ENCODE data around the gene SDK1. TPM values are rescaled to one million over a fixed set of nuclear protein-coding genes. Genes with fewer than 3 reads are reported as not detected.
"Not testable (repeated sequence)": the region's sequence is repeated elsewhere in the genome, so short reads cannot be mapped to it uniquely, and the experiment has no call there.

The SDK1 gene
- total RNA-seq, 4 donors from 2014 or later, result 2.5 to 12.9 (median 6.1) TPM

GRCh38 chr7:3927446-3928110 lies 626.5 kb downstream of the SDK1 start:
- no peaks in the 10 kb centered on the region for H3K9me3 ChIP-seq
- H3K36me3 ChIP-seq, result no peaks in the 10 kb centered on the region
- DNase-seq (ENCODE audit: low spot score in 2 of 2), result no peak
- H3K27me3 ChIP-seq, result no peaks in the 10 kb centered on the region
- H3K4me1 ChIP-seq, result no peaks in the 10 kb centered on the region
- no peak for TF ChIP-seq EP300 (IDR thresholded peaks at IDR 0.05)
- no peak for TF ChIP-seq CTCF (IDR thresholded peaks at IDR 0.05)
- no peak for TF ChIP-seq POLR2A (IDR thresholded peaks at IDR 0.05)
- TF ChIP-seq POLR2AphosphoS5 (IDR thresholded peaks at IDR 0.05), result no peak
- H3K27ac ChIP-seq, result no peak overlapping the region
- WGBS, result 93% methylated on average over 7 of the region's 7 CpGs
- H3K4me3 ChIP-seq, result no peak overlapping the region

GRCh38 chr7:3928727-3929515 lies 627.9 kb downstream of the SDK1 start:
- Histone ChIP-seq H3K4me3 (no peak overlapping the region), H3K4me1 (no peaks in the 10 kb centered on the region), H3K27me3 (no peaks in the 10 kb centered on the region), H3K27ac (no peak overlapping the region), H3K36me3 (no peaks in the 10 kb centered on the region), H3K9me3 (no peaks in the 10 kb centered on the region)
- DNase-seq (ENCODE audit: low spot score in 2 of 2), result no peak
- WGBS, result 90% methylated on average over 14 of the region's 14 CpGs
- TF ChIP-seq POLR2A (IDR thresholded peaks at IDR 0.05), result no peak
- TF ChIP-seq CTCF (IDR thresholded peaks at IDR 0.05), result no peak
- TF ChIP-seq EP300 (IDR thresholded peaks at IDR 0.05), result no peak
- TF ChIP-seq POLR2AphosphoS5 (IDR thresholded peaks at IDR 0.05), result no peak

DNA sequence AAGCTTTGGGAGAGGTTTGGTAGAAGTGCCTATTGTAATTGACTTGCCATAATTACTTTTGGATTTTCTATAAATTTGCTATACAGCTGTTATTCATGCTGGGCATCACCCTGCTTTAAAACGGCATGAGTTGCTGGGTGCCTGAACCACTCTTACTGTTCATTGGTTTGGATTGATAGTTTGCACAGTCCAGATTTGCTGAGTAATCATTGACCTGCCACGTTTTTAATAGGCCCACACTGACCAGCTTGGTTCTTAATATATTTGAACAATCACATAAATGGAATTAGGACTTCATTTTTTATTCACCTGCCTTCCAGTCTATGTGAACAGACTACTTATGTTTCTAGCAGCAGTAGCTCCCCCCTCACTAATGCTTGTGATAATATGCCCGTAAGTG lies 630.8 kb downstream of the SDK1 start:
- H3K4me1 ChIP-seq, result no peaks in the 10 kb centered on the region

GRCh38 chr7:3937146-3937545 lies 636.1 kb downstream of the SDK1 start:
- H3K27me3 ChIP-seq, result no peaks in the 10 kb centered on the region
- no peaks in the 10 kb centered on the region for H3K9me3 ChIP-seq
- WGBS, result 96% methylated on average over 8 of the region's 8 CpGs
- H3K27ac ChIP-seq, result no peak overlapping the region
- H3K36me3 ChIP-seq, result no peaks in the 10 kb centered on the region
- no peaks in the 10 kb centered on the region for H3K4me1 ChIP-seq
- H3K4me3 ChIP-seq, result no peak overlapping the region
- TF ChIP-seq POLR2A (IDR thresholded peaks at IDR 0.05) (no peak), POLR2AphosphoS5 (IDR thresholded peaks at IDR 0.05) (no peak), EP300 (IDR thresholded peaks at IDR 0.05) (no peak)
- DNase-seq (ENCODE audit: low spot score in 2 of 2), result no peak

More for the DNA sequence above, 630.8 kb downstream of the SDK1 start:
- TF ChIP-seq POLR2AphosphoS5 (IDR thresholded peaks at IDR 0.05) (no peak), EP300 (IDR thresholded peaks at IDR 0.05) (no peak), POLR2A (IDR thresholded peaks at IDR 0.05) (no peak), CTCF (IDR thresholded peaks at IDR 0.05) (no peak)
- Histone ChIP-seq H3K4me3 (no peak overlapping the region), H3K27ac (no peak overlapping the region), H3K36me3 (no peaks in the 10 kb centered on the region), H3K27me3 (no peaks in the 10 kb centered on the region), H3K9me3 (no peaks in the 10 kb centered on the region)
- 71% methylated on average over 3 of the region's 3 CpGs for WGBS
- DNase-seq (ENCODE audit: low spot score in 2 of 2), result no peak

DNA sequence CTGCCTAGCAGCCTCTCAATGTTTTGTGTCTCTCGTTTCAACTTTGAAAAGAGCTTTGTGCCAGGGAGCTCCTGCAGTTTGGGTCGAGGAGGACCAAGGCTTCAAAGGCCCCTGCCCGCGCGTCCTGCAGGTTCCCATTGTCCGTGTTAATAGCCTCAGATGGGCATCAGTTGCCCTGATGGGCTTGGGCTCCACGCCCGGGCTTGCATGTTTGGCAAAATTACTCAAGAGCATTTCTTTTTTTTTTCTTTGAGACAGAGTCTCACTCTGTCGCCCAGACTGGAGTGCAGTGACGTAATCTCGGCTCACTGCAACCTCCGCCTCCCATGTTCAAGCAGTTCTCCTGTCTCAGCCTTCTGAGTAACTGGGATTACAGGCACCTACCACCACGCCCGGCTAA lies 636.6 kb downstream of the SDK1 start:
- TF ChIP-seq CTCF (IDR thresholded peaks at IDR 0.05) (no peak), EP300 (IDR thresholded peaks at IDR 0.05) (no peak), POLR2A (IDR thresholded peaks at IDR 0.05) (no peak), POLR2AphosphoS5 (IDR thresholded peaks at IDR 0.05) (no peak)
- Histone ChIP-seq H3K27ac (no peak overlapping the region), H3K4me1 (no peaks in the 10 kb centered on the region), H3K4me3 (no peak overlapping the region), H3K36me3 (no peaks in the 10 kb centered on the region), H3K9me3 (no peaks in the 10 kb centered on the region), H3K27me3 (no peaks in the 10 kb centered on the region)
- 95% methylated on average over 14 of the region's 14 CpGs for WGBS
- no peak for DNase-seq (ENCODE audit: low spot score in 2 of 2)

GRCh38 chr7:3941706-3942105 lies 640.7 kb downstream of the SDK1 start:
- H3K27ac ChIP-seq, H3K4me3 ChIP-seq, H3K4me1 ChIP-seq, H3K9me3 ChIP-seq, H3K27me3 ChIP-seq, H3K36me3 ChIP-seq: not testable (repeated sequence)
- peak in 1 of 2 donors; percentile 66 for DNase-seq (ENCODE audit: low spot score in 2 of 2)
- 91% methylated on average over 12 of the region's 12 CpGs for WGBS
